Stimulated activated naive CD8-positive, alpha-beta T cell treated with anti-CD3 and anti-CD28 coated beads, Interleukin-15, amount 100 ng/mL, for 72 hours (primary cell): ENCODE results near the gene PLXND1.
A peak's percentile ranks its signal among the peaks of the same experiment; 100 is the strongest.

ENCODE experiments used
- ATAC-seq: fragments of 150-1000 bp; cut with Tn5 transposase; 2 replicates; pipeline ENCODE4 v1.10.0; 2021; ENCODE audit warnings: mild to moderate bottlenecking, moderate library complexity
- DNase-seq, 2 donors: peaks; one replicate each; pipeline ENCODE4 v3.0.0; 2021 to 2022
- H3K27ac Mint-ChIP-seq, 2 donors: one replicate each; pipeline ENCODE4 v1.8.0; 2022; ENCODE audit warnings: mild to moderate bottlenecking in 2 of 2, mixed read lengths in 2 of 2, moderate library complexity in 2 of 2
- H3K27me3 Mint-ChIP-seq: one replicate; pipeline ENCODE4 v1.8.0; 2022; ENCODE audit warnings: mixed read lengths
- H3K4me1 Mint-ChIP-seq: one replicate; pipeline ENCODE4 v1.8.0; 2022; ENCODE audit warnings: mild to moderate bottlenecking, mixed read lengths
- H3K4me3 Mint-ChIP-seq, 2 donors: one replicate each; pipeline ENCODE4 v1.8.0; 2022; ENCODE audit warnings: mild to moderate bottlenecking in 2 of 2, mixed read lengths in 2 of 2, moderate library complexity in 1 of 2
- H3K9me3 Mint-ChIP-seq, 2 donors: one replicate each; pipeline ENCODE4 v1.8.0; 2022; ENCODE audit warnings: mixed read lengths in 2 of 2

Gene PLXND1

GRCh38 chr3:129600348-129600747 lies 6.1 kb downstream of the PLXND1 start:
- no peak for DNase-seq
- H3K4me3 Mint-ChIP-seq: no peak overlapping the region
- peaks cover 66% of the 10 kb centered on the region for H3K27me3 Mint-ChIP-seq
- no peak overlapping the region for H3K27ac Mint-ChIP-seq
- ATAC-seq: no peak
- peaks cover under 1% of the 10 kb centered on the region for H3K4me1 Mint-ChIP-seq
- H3K9me3 Mint-ChIP-seq: no peaks in the 10 kb centered on the region

- no peak for ATAC-seq
- Mint-ChIP-seq H3K9me3 (no peaks in the 10 kb centered on the region), H3K27ac (no peak overlapping the region), H3K27me3 (peaks cover 67% of the 10 kb centered on the region), H3K4me1 (peaks cover 6% of the 10 kb centered on the region), H3K4me3 (no peak overlapping the region)
- DNase-seq: no peak
Observed at GRCh38 chr3:129599607-129600006, 6.9 kb downstream of the PLXND1 start.

DNA sequence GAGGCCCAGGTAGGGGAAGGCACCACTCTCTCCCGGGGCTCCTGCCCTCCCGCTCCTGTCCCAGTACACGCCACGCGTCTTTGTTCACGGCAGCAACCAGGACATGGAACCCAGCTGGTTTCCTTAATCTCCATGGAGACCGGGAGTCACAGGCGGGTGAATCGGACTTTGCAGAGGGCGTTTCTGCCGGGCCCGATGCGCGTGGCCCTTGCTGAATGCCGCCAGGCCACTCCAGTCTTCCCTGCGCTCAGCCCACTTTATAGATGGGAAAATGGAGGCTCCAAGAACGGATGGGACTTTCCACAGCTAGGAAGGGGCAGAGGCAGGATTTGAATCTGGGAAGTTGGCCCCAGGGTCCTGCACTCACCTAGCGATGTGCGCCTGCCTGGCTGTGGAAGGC lies 7.4 kb downstream of the PLXND1 start:
- Mint-ChIP-seq H3K4me3 (no peak overlapping the region), H3K27ac (no peak overlapping the region), H3K9me3 (no peaks in the 10 kb centered on the region), H3K27me3 (peaks cover 67% of the 10 kb centered on the region), H3K4me1 (peaks cover 11% of the 10 kb centered on the region)
- ATAC-seq: no peak
- DNase-seq: no peak

DNA sequence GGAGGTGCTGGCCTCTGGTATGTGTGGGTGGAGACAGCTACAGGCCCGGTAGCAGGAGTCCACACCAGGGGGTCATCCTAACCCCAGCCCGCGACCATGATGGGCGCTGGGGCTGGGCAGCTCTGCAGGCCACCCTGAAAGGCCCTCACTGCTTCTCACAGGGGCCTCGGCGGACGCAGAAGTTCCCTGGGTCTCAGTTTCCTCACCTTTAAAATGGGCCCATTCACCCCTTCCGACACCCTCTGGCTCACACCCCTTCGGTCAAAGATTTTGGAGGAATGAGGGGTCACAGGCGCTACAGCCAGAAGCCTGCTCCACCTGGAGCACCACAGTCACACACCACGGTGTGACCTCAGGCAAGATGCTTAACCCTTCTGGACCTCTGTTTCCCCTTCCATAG lies 8.0 kb downstream of the PLXND1 start:
- H3K4me1 Mint-ChIP-seq: peaks cover 17% of the 10 kb centered on the region
- no peak overlapping the region for H3K4me3 Mint-ChIP-seq
- H3K27ac Mint-ChIP-seq: no peak overlapping the region

DNA sequence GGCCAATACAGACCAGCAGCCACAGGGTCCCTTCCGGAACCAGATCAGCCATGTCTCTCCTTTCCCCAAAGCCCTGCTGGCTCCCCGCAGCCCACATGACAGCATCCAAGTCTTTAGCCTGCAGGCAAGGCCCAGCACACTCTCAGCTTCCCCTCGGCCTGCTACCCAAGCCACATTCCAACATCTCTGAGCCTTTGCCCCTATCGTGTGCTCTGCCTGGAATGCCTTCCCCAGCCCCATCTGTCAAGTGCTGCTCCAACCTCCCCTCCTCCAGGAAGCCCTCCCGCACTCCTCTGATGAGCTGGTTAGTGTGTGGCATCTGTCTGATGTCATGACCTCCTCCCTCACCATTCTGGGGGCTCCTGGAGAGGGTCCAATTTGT lies 8.5 kb downstream of the PLXND1 start:
- H3K4me1 Mint-ChIP-seq: peaks cover 22% of the 10 kb centered on the region
- H3K4me3 Mint-ChIP-seq: no peak overlapping the region
- no peak for ATAC-seq
- DNase-seq: no peak
- H3K9me3 Mint-ChIP-seq: no peaks in the 10 kb centered on the region
- H3K27me3 Mint-ChIP-seq: peaks cover 73% of the 10 kb centered on the region
- H3K27ac Mint-ChIP-seq: no peak overlapping the region

More for the DNA sequence above, 8.0 kb downstream of the PLXND1 start:
- ATAC-seq: no peak
- DNase-seq: no peak
- Mint-ChIP-seq H3K27me3 (peaks cover 68% of the 10 kb centered on the region), H3K9me3 (no peaks in the 10 kb centered on the region)

DNA sequence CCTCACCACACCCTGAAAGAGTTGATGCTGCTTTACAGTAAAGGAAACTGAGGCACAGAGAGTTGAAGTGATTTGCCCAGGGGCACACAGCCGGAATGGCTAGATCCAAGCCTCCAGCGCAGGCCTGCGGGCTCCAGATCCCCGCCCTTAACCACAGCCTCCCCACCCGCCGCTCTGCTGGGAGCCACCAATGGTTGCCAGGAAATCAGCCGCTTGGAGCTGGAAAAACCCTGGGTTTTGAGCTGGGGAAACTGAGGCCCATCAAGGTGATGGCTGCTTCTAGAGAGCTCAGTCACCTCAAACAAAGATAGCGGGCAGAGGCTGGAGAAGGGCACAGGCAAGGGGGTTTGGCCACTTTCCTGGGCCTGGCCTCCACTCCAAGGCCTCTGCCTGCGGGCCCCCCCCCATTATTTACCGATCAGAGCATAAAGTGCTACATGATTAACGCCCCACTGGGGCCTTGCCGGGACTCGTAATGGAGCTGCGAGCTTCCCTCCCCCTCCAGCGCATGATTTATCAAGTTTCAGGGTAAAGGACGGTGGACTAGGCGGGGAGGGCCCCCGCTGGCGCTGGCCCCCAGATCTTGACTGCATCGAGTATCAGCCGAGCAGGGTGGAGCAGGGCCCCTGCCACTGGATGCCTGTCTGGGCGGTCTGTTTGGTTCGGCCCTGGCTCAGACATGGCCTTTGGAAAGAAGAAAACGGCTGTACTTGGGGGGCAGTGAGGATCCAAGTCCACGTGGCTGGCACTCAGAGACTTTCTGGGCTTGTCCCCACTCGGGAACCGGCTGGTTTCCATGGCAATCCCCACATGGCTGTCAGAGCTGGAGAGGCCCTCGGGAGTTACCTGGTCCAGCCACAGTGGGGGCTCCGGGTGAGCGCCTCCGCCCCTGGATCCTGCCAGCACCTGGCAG lies 9.1 kb downstream of the PLXND1 start:
- DNase-seq: no peak
- Mint-ChIP-seq H3K9me3 (no peaks in the 10 kb centered on the region), H3K27me3 (peaks cover 71% of the 10 kb centered on the region), H3K4me1 (peaks cover 25% of the 10 kb centered on the region), H3K27ac (no peak overlapping the region), H3K4me3 (no peak overlapping the region)
- ATAC-seq: no peak

GRCh38 chr3:129596194-129597086 lies 10.0 kb downstream of the PLXND1 start:
- peaks cover 30% of the 10 kb centered on the region for H3K4me1 Mint-ChIP-seq
- no peaks in the 10 kb centered on the region for H3K9me3 Mint-ChIP-seq
- DNase-seq (no peak), ATAC-seq (no peak)
- H3K27ac Mint-ChIP-seq: no peak overlapping the region
- no peak overlapping the region for H3K4me3 Mint-ChIP-seq
- H3K27me3 Mint-ChIP-seq: peaks cover 70% of the 10 kb centered on the region

DNA sequence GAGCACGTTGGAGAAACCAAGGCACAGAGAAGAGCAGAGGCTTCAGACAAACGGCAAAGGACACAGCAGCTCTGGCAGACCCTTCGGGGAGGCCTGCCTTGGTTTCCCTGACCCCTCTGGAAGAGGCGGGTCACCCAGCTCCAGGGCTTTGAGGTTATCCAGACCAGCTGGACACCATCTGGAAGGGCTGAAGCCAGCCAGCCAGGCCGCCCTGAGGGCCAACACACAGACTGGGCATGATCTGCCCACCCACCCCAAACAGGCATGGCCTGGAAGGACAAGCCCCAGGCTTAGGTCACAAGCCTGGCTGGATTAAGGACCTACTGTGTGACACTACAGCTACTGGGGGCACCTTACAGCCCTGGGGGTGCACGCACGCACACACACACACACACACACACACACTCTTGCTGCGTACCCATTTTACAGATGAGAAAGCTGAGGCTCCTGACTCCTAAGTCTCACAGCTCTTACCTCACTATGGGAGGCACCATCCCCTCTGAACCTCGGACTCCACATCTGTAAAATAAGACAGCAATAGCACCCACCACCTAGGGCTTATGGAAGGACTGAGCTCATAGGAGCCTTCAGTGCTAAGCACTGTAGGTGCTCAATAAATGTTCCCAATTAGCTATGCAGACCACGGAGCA lies 10.8 kb downstream of the PLXND1 start:
- peaks cover 30% of the 10 kb centered on the region for H3K4me1 Mint-ChIP-seq
- H3K27ac Mint-ChIP-seq: peak overlapping the region in 1 of 2 donors; percentile 1
- DNase-seq (no peak), ATAC-seq (no peak)
- H3K27me3 Mint-ChIP-seq: peaks cover 68% of the 10 kb centered on the region
- no peak overlapping the region for H3K4me3 Mint-ChIP-seq
- H3K9me3 Mint-ChIP-seq: no peaks in the 10 kb centered on the region

GRCh38 chr3:129594907-129595390 lies 11.5 kb downstream of the PLXND1 start:
- H3K27me3 Mint-ChIP-seq: peaks cover 68% of the 10 kb centered on the region
- DNase-seq: no peak
- peaks cover 30% of the 10 kb centered on the region for H3K4me1 Mint-ChIP-seq
- ATAC-seq: no peak
- H3K9me3 Mint-ChIP-seq: no peaks in the 10 kb centered on the region
- H3K27ac Mint-ChIP-seq: peak overlapping the region in 1 of 2 donors; percentile 1
- H3K4me3 Mint-ChIP-seq: no peak overlapping the region

GRCh38 chr3:129594409-129594808 lies 12.1 kb downstream of the PLXND1 start:
- no peak overlapping the region for H3K27ac Mint-ChIP-seq
- DNase-seq (no peak), ATAC-seq (no peak)
- H3K27me3 Mint-ChIP-seq: peaks cover 63% of the 10 kb centered on the region
- no peak overlapping the region for H3K4me3 Mint-ChIP-seq
- peaks cover 30% of the 10 kb centered on the region for H3K4me1 Mint-ChIP-seq
- no peaks in the 10 kb centered on the region for H3K9me3 Mint-ChIP-seq

- Mint-ChIP-seq H3K27ac (peak overlapping the region in 1 of 2 donors; percentile 48), H3K27me3 (peaks cover 62% of the 10 kb centered on the region), H3K4me3 (peak overlapping the region; percentile 62 to 71), H3K9me3 (no peaks in the 10 kb centered on the region), H3K4me1 (peaks cover 30% of the 10 kb centered on the region)
- peak; percentile 72 to 92 for DNase-seq
- peak; percentile 95 for ATAC-seq
Observed at GRCh38 chr3:129593595-129594339, 12.7 kb downstream of the PLXND1 start.

- H3K27ac Mint-ChIP-seq: peak overlapping the region in 1 of 2 donors; percentile 83
- H3K9me3 Mint-ChIP-seq: no peaks in the 10 kb centered on the region
- H3K4me3 Mint-ChIP-seq: peak overlapping the region; percentile 62 to 71
- peaks cover 30% of the 10 kb centered on the region for H3K4me1 Mint-ChIP-seq
- DNase-seq (no peak), ATAC-seq (peak; percentile 0)
- H3K27me3 Mint-ChIP-seq: peaks cover 57% of the 10 kb centered on the region
Observed at GRCh38 chr3:129593230-129593594, 13.3 kb downstream of the PLXND1 start.

GRCh38 chr3:129592381-129593131 lies 13.9 kb downstream of the PLXND1 start:
- Mint-ChIP-seq H3K9me3 (no peaks in the 10 kb centered on the region), H3K27me3 (peaks cover 51% of the 10 kb centered on the region), H3K27ac (peak overlapping the region in 1 of 2 donors; percentile 83), H3K4me1 (peaks cover 30% of the 10 kb centered on the region), H3K4me3 (no peak overlapping the region)
- DNase-seq: no peak
- no peak for ATAC-seq

DNA sequence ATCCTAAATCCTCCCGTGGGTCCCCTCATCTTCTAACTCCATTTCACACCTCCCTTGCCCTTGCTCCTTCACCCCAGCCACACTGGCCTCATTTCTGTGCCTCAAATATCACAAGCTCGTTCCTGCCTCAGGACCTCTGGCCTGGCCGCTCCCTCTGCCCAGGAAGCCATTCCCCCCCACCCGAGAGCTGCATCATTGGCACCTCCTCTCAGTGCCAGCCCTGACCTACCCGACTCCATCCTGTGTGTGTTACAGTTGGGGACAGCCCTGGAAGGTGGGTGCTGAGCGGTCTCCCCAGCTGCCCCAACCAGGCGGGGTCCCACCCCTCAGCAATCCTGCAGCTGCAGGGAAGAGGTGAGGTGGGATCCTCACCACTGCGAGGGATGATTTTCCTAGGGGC lies 14.5 kb downstream of the PLXND1 start:
- no peak for DNase-seq
- Mint-ChIP-seq H3K4me1 (peaks cover 30% of the 10 kb centered on the region), H3K27ac (no peak overlapping the region), H3K9me3 (no peaks in the 10 kb centered on the region), H3K4me3 (no peak overlapping the region), H3K27me3 (peaks cover 49% of the 10 kb centered on the region)
- no peak for ATAC-seq
